OCI-LY1 (cell line): ENCODE measurements around the gene MAML2.

Source experiments
- EZH2 ChIP-seq: fragments of 200-600 bp; sonication (generic), shearing (Covaris generic); IDR thresholded peaks from 2 replicates; pipeline ENCODE4 v1.8.0; 2017; ENCODE audit warnings: borderline replicate concordance, mixed run types, mild to moderate bottlenecking, antibody characterized with exemption, low read length, moderate library complexity, mixed read lengths
- TF ChIP-seq, protein P1 (sequence below): fragments of 200-600 bp; sonication (generic), shearing (Covaris generic); IDR thresholded peaks from 2 replicates; pipeline ENCODE4 v1.5.1; 2017; ENCODE audit warnings: mild to moderate bottlenecking, antibody characterized with exemption, low read length, moderate library complexity, mixed read lengths

DNA sequence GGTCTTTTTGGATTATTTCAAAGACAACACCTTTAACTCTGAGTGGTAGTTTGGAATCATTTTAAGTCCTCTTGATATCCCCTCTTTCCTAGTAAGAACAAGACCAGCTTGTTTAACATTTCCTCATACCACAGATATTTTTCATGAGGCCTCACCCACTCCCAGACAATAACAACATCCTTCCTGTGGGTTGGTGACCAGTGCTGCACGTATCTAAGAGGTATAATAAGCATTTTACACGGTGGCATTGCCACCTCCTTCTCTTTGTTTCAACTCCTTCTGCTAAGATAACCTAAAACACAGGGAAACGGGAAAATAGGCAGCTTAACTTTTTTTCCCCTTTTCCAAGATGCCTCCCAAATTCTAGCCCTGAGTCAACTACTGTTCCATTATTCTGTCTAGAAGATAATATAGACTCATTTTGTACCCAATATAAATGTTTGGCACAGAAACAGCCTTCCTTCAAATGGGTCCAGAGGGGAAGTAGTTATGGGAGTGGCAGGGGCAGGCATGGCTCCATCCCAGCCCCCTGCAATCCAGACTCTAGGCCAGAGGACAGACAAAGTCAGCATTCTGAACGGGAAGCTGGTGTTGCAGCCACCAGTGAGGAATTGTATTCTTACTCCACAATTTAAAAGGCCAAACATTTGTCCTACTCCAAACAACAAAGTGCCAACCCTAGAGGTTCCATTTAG is 28.5 kb downstream of the MAML2 start:
- TF ChIP-seq, protein P1, sequence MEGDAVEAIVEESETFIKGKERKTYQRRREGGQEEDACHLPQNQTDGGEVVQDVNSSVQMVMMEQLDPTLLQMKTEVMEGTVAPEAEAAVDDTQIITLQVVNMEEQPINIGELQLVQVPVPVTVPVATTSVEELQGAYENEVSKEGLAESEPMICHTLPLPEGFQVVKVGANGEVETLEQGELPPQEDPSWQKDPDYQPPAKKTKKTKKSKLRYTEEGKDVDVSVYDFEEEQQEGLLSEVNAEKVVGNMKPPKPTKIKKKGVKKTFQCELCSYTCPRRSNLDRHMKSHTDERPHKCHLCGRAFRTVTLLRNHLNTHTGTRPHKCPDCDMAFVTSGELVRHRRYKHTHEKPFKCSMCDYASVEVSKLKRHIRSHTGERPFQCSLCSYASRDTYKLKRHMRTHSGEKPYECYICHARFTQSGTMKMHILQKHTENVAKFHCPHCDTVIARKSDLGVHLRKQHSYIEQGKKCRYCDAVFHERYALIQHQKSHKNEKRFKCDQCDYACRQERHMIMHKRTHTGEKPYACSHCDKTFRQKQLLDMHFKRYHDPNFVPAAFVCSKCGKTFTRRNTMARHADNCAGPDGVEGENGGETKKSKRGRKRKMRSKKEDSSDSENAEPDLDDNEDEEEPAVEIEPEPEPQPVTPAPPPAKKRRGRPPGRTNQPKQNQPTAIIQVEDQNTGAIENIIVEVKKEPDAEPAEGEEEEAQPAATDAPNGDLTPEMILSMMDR = no peak
- TF ChIP-seq EZH2 = no peak
